ENCODE measurements around the gene TRAPPC1. TPM values are rescaled to one million over a fixed set of nuclear protein-coding genes. Genes with fewer than 3 reads are reported as not detected.

The TRAPPC1 gene
- total RNA-seq, result 10 to 100 TPM; 60.1 to 94.1 (median 71.4) TPM

GRCh38 chr17:7931709-7932482 lies at the start of gene TRAPPC1, which contains the start of gene CNTROB:
TRAPPC1 (minus strand) TSS chr17:7931946; CDS start chr17:7931829, 117 bp downstream.
CNTROB (plus strand) TSS chr17:7932206; CDS start chr17:7933080, 874 bp downstream.
- peak within 1 kb of the TSS; percentile 56 to 68 for H3K27ac ChIP-seq
- in situ Hi-C loops (cut with MboI; ENCODE audit: low pct_unique_long_range_greater_than_20kb in 2 of 9, low sequenced_read_pairs in 9 of 9, unreplicated experiment in 9 of 9), result no loop called here
- 0% methylated on average over 5 to 9 of the region's 55 CpGs; no CpG with 5 or more reads in 7 of the 10 experiments for WGBS, 10 experiments
- peak within 1 kb of the TSS; percentile 59 to 96 (median 63) for H3K4me3 ChIP-seq
- ATAC-seq (replicated peaks in 6 of 8), result peak; percentile 88 to 97 (median 94)
- peaks cover 27% of the 10 kb centered on the region in 2 donors for H3K4me1 ChIP-seq (replicated peaks in 1 of 2)

GRCh38 chr17:7977805-7978204 lies 46.1 kb upstream of the TRAPPC1 start:
- Histone ChIP-seq H3K4me3 (no peak overlapping the region), H3K4me1 (replicated peaks in 1 of 2) (no peaks in the 10 kb centered on the region), H3K27ac (no peak overlapping the region)
- 36 to 100% (median 84%) methylated on average over 1 to 5 of the region's 5 CpGs for WGBS, 10 experiments
- ATAC-seq (replicated peaks in 6 of 8), result no peak
- in situ Hi-C loops (cut with MboI; ENCODE audit: low pct_unique_long_range_greater_than_20kb in 2 of 9, low sequenced_read_pairs in 9 of 9, unreplicated experiment in 9 of 9), result loop anchor here in 1 of 9 experiments (25.0 kb wide), 1 partner anchor 241 kb away; no protein-coding TSS in a partner anchor

GRCh38 chr17:7977039-7977438 lies 45.3 kb upstream of the TRAPPC1 start:
- ATAC-seq (replicated peaks in 6 of 8), result no peak
- in situ Hi-C loops (cut with MboI; ENCODE audit: low pct_unique_long_range_greater_than_20kb in 2 of 9, low sequenced_read_pairs in 9 of 9, unreplicated experiment in 9 of 9), result loop anchor here in 1 of 9 experiments (25.0 kb wide), 1 partner anchor 240 kb away; no protein-coding TSS in a partner anchor
- Histone ChIP-seq H3K27ac (no peak overlapping the region), H3K4me1 (replicated peaks in 1 of 2) (no peaks in the 10 kb centered on the region), H3K4me3 (no peak overlapping the region)
- WGBS, 10 experiments, result 58 to 100% (median 87%) methylated on average over 2 to 4 of the region's 4 CpGs; no CpG with 5 or more reads in 2 of the 10 experiments

- H3K4me3 ChIP-seq, result no peak overlapping the region
- H3K27ac ChIP-seq, result no peak overlapping the region
- no peak for ATAC-seq (replicated peaks in 6 of 8)
- in situ Hi-C loops (cut with MboI; ENCODE audit: low pct_unique_long_range_greater_than_20kb in 2 of 9, low sequenced_read_pairs in 9 of 9, unreplicated experiment in 9 of 9), result loop anchor here in 1 of 9 experiments (25.0 kb wide), 1 partner anchor 237 kb away; no protein-coding TSS in a partner anchor
- no peaks in the 10 kb centered on the region for H3K4me1 ChIP-seq (replicated peaks in 1 of 2)
These were observed 42.9 kb upstream of the TRAPPC1 start for GRCh38 chr17:7974638-7975131.

- in situ Hi-C loops (cut with MboI; ENCODE audit: low pct_unique_long_range_greater_than_20kb in 2 of 9, low sequenced_read_pairs in 9 of 9, unreplicated experiment in 9 of 9), result no loop called here
- ATAC-seq (replicated peaks in 6 of 8), result peak in 2 of 8 experiments; percentile 17 to 25
These were observed 40.5 kb upstream of the TRAPPC1 start for GRCh38 chr17:7972131-7972785.

GRCh38 chr17:7971651-7972050 lies 39.9 kb upstream of the TRAPPC1 start:
- H3K4me1 ChIP-seq (replicated peaks in 1 of 2), result no peaks in the 10 kb centered on the region
- no peak overlapping the region for H3K4me3 ChIP-seq
- WGBS, 10 experiments, result 7 to 57% (median 40%) methylated on average over 1 to 4 of the region's 4 CpGs; no CpG with 5 or more reads in 1 of the 10 experiments
- in situ Hi-C loops (cut with MboI; ENCODE audit: low pct_unique_long_range_greater_than_20kb in 2 of 9, low sequenced_read_pairs in 9 of 9, unreplicated experiment in 9 of 9), result no loop called here
- no peak overlapping the region for H3K27ac ChIP-seq
- no peak for ATAC-seq (replicated peaks in 6 of 8)

More at GRCh38 chr17:7972131-7972785, 40.5 kb upstream of the TRAPPC1 start:
- H3K4me3 ChIP-seq, result no peak overlapping the region
- WGBS, 10 experiments, result 63 to 100% (median 97%) methylated on average over 4 to 7 of the region's 8 CpGs; no CpG with 5 or more reads in 2 of the 10 experiments
- H3K27ac ChIP-seq, result no peak overlapping the region
- no peaks in the 10 kb centered on the region for H3K4me1 ChIP-seq (replicated peaks in 1 of 2)

- Histone ChIP-seq H3K27ac (no peak overlapping the region), H3K4me3 (no peak overlapping the region), H3K4me1 (replicated peaks in 1 of 2) (no peaks in the 10 kb centered on the region)
- ATAC-seq (replicated peaks in 6 of 8), result no peak
- 33 to 100% (median 85%) methylated on average over 1 to 6 of the region's 6 CpGs; no CpG with 5 or more reads in 1 of the 10 experiments for WGBS, 10 experiments
- in situ Hi-C loops (cut with MboI; ENCODE audit: low pct_unique_long_range_greater_than_20kb in 2 of 9, low sequenced_read_pairs in 9 of 9, unreplicated experiment in 9 of 9), result no loop called here
These were observed 37.7 kb upstream of the TRAPPC1 start for GRCh38 chr17:7969433-7969832.

- in situ Hi-C loops (cut with MboI; ENCODE audit: low pct_unique_long_range_greater_than_20kb in 2 of 9, low sequenced_read_pairs in 9 of 9, unreplicated experiment in 9 of 9), result no loop called here
- Histone ChIP-seq H3K4me3 (no peak overlapping the region), H3K27ac (no peak overlapping the region), H3K4me1 (replicated peaks in 1 of 2) (no peaks in the 10 kb centered on the region)
- no peak for ATAC-seq (replicated peaks in 6 of 8)
- 17 to 100% (median 67%) methylated on average over 1 to 2 of the region's 2 CpGs; no CpG with 5 or more reads in 5 of the 10 experiments for WGBS, 10 experiments
These were observed 36.0 kb upstream of the TRAPPC1 start for GRCh38 chr17:7967751-7968150.

GRCh38 chr17:7961421-7961820 lies 29.7 kb upstream of the TRAPPC1 start:
- in situ Hi-C loops (cut with MboI; ENCODE audit: low pct_unique_long_range_greater_than_20kb in 2 of 9, low sequenced_read_pairs in 9 of 9, unreplicated experiment in 9 of 9), result no loop called here
- WGBS, 10 experiments, result 6 to 100% (median 45%) methylated on average over 1 to 2 of the region's 2 CpGs
- H3K4me1 ChIP-seq (replicated peaks in 1 of 2), result no peaks in the 10 kb centered on the region
- no peak overlapping the region for H3K27ac ChIP-seq
- H3K4me3 ChIP-seq, result no peak overlapping the region
- no peak for ATAC-seq (replicated peaks in 6 of 8)

GRCh38 chr17:7959503-7960253 lies 27.9 kb upstream of the TRAPPC1 start:
- 57 to 100% (median 84%) methylated on average over 1 to 7 of the region's 9 CpGs for WGBS, 10 experiments
- ATAC-seq (replicated peaks in 6 of 8), result no peak

GRCh38 chr17:7956228-7956965 lies 24.7 kb upstream of the TRAPPC1 start:
- no peak overlapping the region for H3K27ac ChIP-seq
- WGBS, 10 experiments, result 0 to 93% (median 82%) methylated on average over 1 to 10 of the region's 11 CpGs
- peak in 1 of 8 experiments; percentile 44 for ATAC-seq (replicated peaks in 6 of 8)
- no peaks in the 10 kb centered on the region for H3K4me1 ChIP-seq (replicated peaks in 1 of 2)
- in situ Hi-C loops (cut with MboI; ENCODE audit: low pct_unique_long_range_greater_than_20kb in 2 of 9, low sequenced_read_pairs in 9 of 9, unreplicated experiment in 9 of 9), result no loop called here
- H3K4me3 ChIP-seq, result no peak overlapping the region

More at GRCh38 chr17:7959503-7960253, 27.9 kb upstream of the TRAPPC1 start:
- H3K4me3 ChIP-seq, result no peak overlapping the region
- no peaks in the 10 kb centered on the region for H3K4me1 ChIP-seq (replicated peaks in 1 of 2)
- in situ Hi-C loops (cut with MboI; ENCODE audit: low pct_unique_long_range_greater_than_20kb in 2 of 9, low sequenced_read_pairs in 9 of 9, unreplicated experiment in 9 of 9), result no loop called here
- no peak overlapping the region for H3K27ac ChIP-seq
